Urinary bladder (tissue), 2 donors: Measurements from ENCODE around the gene EHMT2. TPM values are rescaled to one million over a fixed set of nuclear protein-coding genes. Genes with fewer than 3 reads are reported as not detected.

Experiments used
- polyA plus RNA-seq: library from polyadenylated mRNA; stranded (reverse); fragments of 200-250 nt; gene quantifications from one replicate; pipeline ENCODE4 v1.2.3, GENCODE V29; 2013
- small RNA-seq: library from RNA; depleted of rRNA; stranded (forward); fragments of <200 nt; gene quantifications from one replicate; pipeline ENCODE3, GENCODE V24; 2014
- total RNA-seq: library from RNA; depleted of rRNA; stranded (reverse); fragments of >200 nt; gene quantifications from one replicate; pipeline ENCODE4 v1.2.3, GENCODE V29; 2014
- donor health status: healthy.

Gene EHMT2
- total and polyA plus RNA-seq, 2 donors: 33.1 to 45.5 TPM

Small RNA genes within 50 kb of the gene (small RNA-seq; reads per million reads assigned to genes)
- not detected for gene AL645922.1
- 119 reads per million, percentile 97 among the genes with 10 or more reads in this experiment for gene SNORD48
- not detected for gene SNORD52

Other genes starting within 250 kb of the EHMT2 start
Only the 30 nearest of the 36 such genes appear.
- gene LY6G5B, start 227.7 kb downstream of the EHMT2 start, total RNA-seq: 6.0 TPM
- 7.2 TPM for gene LY6G5B, start 227.7 kb downstream of the EHMT2 start, polyA plus RNA-seq
- gene LY6G5C, start 216.6 kb downstream of the EHMT2 start, total RNA-seq: 0.37 TPM
- gene LY6G5C, start 216.6 kb downstream of the EHMT2 start, polyA plus RNA-seq: 4.0 TPM
- 42.6 TPM for gene ABHD16A, start 194.4 kb downstream of the EHMT2 start, total RNA-seq
- 56.4 TPM for gene ABHD16A, start 194.4 kb downstream of the EHMT2 start, polyA plus RNA-seq
- gene LY6G6F, start 190.8 kb downstream of the EHMT2 start, total RNA-seq: not detected
- gene LY6G6F, start 190.8 kb downstream of the EHMT2 start, polyA plus RNA-seq: not detected
- 3.1 TPM for gene LY6G6D, start 182.3 kb downstream of the EHMT2 start, total RNA-seq
- gene LY6G6D, start 182.3 kb downstream of the EHMT2 start, polyA plus RNA-seq: 1.7 TPM
- not detected for gene LY6G6C, start 176.0 kb downstream of the EHMT2 start, total RNA-seq
- gene LY6G6C, start 176.0 kb downstream of the EHMT2 start, polyA plus RNA-seq: not detected
- gene MPIG6B, start 174.3 kb downstream of the EHMT2 start, total RNA-seq: 0.32 TPM
- gene MPIG6B, start 174.3 kb downstream of the EHMT2 start, polyA plus RNA-seq: 0.62 TPM
- gene DDAH2, start 168.4 kb downstream of the EHMT2 start, total RNA-seq: 81.6 TPM
- 115 TPM for gene DDAH2, start 168.4 kb downstream of the EHMT2 start, polyA plus RNA-seq
- 200 TPM for gene CLIC1, start 161.2 kb downstream of the EHMT2 start, total RNA-seq
- 303 TPM for gene CLIC1, start 161.2 kb downstream of the EHMT2 start, polyA plus RNA-seq
- 14.8 TPM for gene MSH5, start 157.7 kb downstream of the EHMT2 start, total RNA-seq
- 2.9 TPM for gene MSH5, start 157.7 kb downstream of the EHMT2 start, polyA plus RNA-seq
- 0.90 TPM for gene SAPCD1, start 135.0 kb downstream of the EHMT2 start, total RNA-seq
- 1.3 TPM for gene SAPCD1, start 135.0 kb downstream of the EHMT2 start, polyA plus RNA-seq
- gene VWA7, start 120.4 kb downstream of the EHMT2 start, total RNA-seq: 0.42 TPM
- 0.39 TPM for gene VWA7, start 120.4 kb downstream of the EHMT2 start, polyA plus RNA-seq
- gene VARS1, start 101.9 kb downstream of the EHMT2 start, total RNA-seq: 16.7 TPM
- 34.4 TPM for gene VARS1, start 101.9 kb downstream of the EHMT2 start, polyA plus RNA-seq
- gene LSM2, start 90.7 kb downstream of the EHMT2 start, total RNA-seq: 22.5 TPM
- gene LSM2, start 90.7 kb downstream of the EHMT2 start, polyA plus RNA-seq: 69.4 TPM
- 2.5 TPM for gene HSPA1L, start 82.4 kb downstream of the EHMT2 start, total RNA-seq
- 2.9 TPM for gene HSPA1L, start 82.4 kb downstream of the EHMT2 start, polyA plus RNA-seq
- 152 TPM for gene HSPA1A, start 82.2 kb downstream of the EHMT2 start, total RNA-seq
- 374 TPM for gene HSPA1A, start 82.2 kb downstream of the EHMT2 start, polyA plus RNA-seq
- 137 TPM for gene HSPA1B, start 70.0 kb downstream of the EHMT2 start, total RNA-seq
- 269 TPM for gene HSPA1B, start 70.0 kb downstream of the EHMT2 start, polyA plus RNA-seq
- gene NEU1, start 34.9 kb downstream of the EHMT2 start, total RNA-seq: 18.4 TPM
- 52.1 TPM for gene NEU1, start 34.9 kb downstream of the EHMT2 start, polyA plus RNA-seq
- gene SLC44A4, start 18.7 kb downstream of the EHMT2 start, total RNA-seq: 3.3 TPM
- 4.2 TPM for gene SLC44A4, start 18.7 kb downstream of the EHMT2 start, polyA plus RNA-seq
- gene ZBTB12, start 4.4 kb upstream of the EHMT2 start, total RNA-seq: 4.8 TPM
- 10.1 TPM for gene ZBTB12, start 4.4 kb upstream of the EHMT2 start, polyA plus RNA-seq
- gene C2, start 30.0 kb upstream of the EHMT2 start, total RNA-seq: 4.0 TPM
- gene C2, start 30.0 kb upstream of the EHMT2 start, polyA plus RNA-seq: 10.0 TPM
- gene CFB, start 48.4 kb upstream of the EHMT2 start, total RNA-seq: 6.5 TPM
- gene CFB, start 48.4 kb upstream of the EHMT2 start, polyA plus RNA-seq: 39.6 TPM
- 39.8 TPM for gene NELFE, start 61.3 kb upstream of the EHMT2 start, total RNA-seq
- 53.6 TPM for gene NELFE, start 61.3 kb upstream of the EHMT2 start, polyA plus RNA-seq
- gene SKIC2, start 61.5 kb upstream of the EHMT2 start, total RNA-seq: 28.9 TPM
- 48.8 TPM for gene SKIC2, start 61.5 kb upstream of the EHMT2 start, polyA plus RNA-seq
- gene DXO, start 74.4 kb upstream of the EHMT2 start, total RNA-seq: 8.5 TPM
- gene DXO, start 74.4 kb upstream of the EHMT2 start, polyA plus RNA-seq: 20.2 TPM
- 3.6 TPM for gene C4A, start 84.4 kb upstream of the EHMT2 start, total RNA-seq
- gene C4A, start 84.4 kb upstream of the EHMT2 start, polyA plus RNA-seq: 126 TPM
- gene C4B, start 117.1 kb upstream of the EHMT2 start, total RNA-seq: 4.7 TPM
- gene C4B, start 117.1 kb upstream of the EHMT2 start, polyA plus RNA-seq: 142 TPM
- gene CYP21A2, start 140.7 kb upstream of the EHMT2 start, total RNA-seq: not detected
- gene CYP21A2, start 140.7 kb upstream of the EHMT2 start, polyA plus RNA-seq: 2.3 TPM
- gene TNXB, start 211.6 kb upstream of the EHMT2 start, total RNA-seq: 171 TPM
- gene TNXB, start 211.6 kb upstream of the EHMT2 start, polyA plus RNA-seq: 93.5 TPM
- 28.8 TPM for gene ATF6B, start 230.5 kb upstream of the EHMT2 start, total RNA-seq
- 68.3 TPM for gene ATF6B, start 230.5 kb upstream of the EHMT2 start, polyA plus RNA-seq